ENCODE results near the gene JSRP1.

JSRP1 gene

DNA sequence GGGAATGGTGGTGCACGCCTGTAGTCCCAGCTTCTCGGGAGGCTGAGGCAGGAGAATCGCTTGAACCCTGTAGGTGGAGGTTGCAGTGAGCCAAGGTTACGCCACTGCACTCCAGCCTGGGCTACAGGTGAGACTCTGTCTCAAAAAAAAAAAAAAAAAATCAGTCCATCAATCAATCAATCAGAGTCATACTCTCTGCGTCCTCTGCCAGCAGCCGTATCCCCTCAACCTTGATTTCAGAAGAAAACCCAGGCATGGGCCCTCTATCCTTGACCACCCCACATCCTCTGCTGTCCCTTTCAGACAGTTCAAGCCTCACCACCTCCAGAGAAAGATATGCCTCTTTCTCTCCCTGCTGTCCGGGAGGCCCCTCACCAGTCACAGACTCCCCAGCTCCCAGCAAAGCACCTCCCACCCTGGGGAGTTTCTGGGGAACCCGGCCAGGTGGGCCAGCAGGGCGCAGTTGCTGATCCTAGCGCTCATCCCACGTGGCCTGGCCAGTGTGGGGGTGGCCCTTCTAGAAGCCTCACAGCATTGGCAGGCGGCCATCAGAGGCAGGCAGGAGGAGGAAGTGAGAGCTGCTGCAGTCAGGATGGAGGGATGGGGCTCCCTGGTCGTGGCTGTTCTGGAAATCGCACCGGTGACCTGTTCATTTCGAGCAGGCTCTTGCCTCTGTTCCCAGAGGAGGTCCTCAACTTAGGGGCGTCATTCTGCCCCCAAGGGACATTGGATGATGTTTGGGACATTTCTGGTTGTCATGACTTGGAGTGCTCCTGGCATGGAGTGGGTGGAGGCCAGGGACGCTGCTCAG, 10.2 kb upstream of the JSRP1 start:
- DNase-seq = no peak

DNA sequence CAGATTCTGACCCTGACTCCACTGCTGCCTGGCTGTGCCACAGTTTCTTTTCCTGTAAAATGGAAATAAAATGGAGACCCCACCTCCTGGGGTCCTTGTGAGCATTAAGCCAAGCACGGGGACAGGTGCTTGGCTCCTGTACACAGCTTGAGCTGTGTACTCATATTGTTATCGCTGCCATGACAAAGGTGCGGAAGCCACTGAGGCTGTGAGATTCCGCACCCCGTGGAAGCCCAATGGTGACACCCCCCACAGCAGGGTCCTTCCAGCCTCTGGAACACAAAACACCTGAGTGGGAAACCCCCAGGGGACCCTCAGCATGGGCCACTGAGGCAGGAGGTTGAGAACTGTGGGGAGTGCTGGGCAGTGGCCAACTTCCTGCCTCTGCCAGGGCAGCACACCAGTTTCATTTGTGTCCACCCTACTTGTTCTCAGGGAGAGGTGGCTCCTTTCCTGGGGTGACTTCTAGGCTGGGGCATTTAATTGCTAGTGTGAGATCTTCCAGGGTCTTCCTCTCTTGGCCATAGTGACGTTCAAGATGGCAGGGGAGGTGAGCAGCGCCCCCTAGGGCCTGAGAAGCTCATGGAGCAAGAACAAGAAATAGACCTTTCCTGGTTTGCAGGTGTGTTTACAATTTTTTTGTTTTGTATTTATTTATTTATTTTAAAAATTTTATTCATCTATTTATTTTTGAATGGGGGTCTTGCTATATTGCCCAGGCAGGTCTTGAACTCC, 5.4 kb upstream of the JSRP1 start:
- peak; percentile 70 for DNase-seq

DNA sequence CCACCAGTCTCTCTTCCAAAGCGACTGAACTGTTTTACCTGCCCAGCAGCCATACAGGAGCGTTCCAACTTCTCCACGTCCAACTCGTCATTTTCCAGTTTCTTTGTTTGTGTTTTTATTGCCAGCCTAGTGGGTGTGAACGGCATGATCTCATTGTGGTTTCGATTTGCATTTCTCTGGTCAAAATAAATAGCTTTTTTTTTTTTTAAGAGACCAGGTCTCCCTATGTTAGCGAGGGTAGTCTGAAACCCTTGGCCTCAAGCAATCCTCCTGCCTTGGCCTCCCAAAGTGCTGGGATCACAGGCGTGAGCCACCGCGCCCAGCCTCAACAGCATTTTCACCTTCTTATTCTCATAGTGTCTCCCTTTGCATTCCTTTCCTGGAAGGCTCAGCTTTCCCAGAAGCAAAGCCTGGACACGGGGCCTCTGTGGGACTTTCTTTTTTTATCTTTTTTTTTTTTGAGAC, 4.2 kb upstream of the JSRP1 start:
- peak; percentile 43 for DNase-seq

DNA sequence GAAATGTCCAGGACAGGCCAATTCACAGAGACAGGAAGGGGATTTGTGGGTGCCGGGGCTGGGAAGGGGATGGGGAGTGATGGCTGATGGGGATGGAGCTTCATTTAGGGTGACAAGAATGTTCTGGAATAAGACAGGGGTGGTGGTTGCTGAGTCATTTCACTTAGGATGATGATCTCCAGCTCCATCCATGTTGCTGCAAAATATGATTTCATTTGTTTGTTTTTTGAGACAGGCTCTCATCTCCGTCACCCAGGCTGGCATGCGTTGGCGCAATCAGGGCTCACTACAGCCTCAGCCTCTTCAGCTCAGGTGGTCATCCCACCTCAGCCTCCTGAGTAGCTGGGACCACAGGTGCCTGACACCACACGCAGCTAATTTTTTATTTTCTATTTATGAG, 3.1 kb upstream of the JSRP1 start:
- DNase-seq = no peak

DNA sequence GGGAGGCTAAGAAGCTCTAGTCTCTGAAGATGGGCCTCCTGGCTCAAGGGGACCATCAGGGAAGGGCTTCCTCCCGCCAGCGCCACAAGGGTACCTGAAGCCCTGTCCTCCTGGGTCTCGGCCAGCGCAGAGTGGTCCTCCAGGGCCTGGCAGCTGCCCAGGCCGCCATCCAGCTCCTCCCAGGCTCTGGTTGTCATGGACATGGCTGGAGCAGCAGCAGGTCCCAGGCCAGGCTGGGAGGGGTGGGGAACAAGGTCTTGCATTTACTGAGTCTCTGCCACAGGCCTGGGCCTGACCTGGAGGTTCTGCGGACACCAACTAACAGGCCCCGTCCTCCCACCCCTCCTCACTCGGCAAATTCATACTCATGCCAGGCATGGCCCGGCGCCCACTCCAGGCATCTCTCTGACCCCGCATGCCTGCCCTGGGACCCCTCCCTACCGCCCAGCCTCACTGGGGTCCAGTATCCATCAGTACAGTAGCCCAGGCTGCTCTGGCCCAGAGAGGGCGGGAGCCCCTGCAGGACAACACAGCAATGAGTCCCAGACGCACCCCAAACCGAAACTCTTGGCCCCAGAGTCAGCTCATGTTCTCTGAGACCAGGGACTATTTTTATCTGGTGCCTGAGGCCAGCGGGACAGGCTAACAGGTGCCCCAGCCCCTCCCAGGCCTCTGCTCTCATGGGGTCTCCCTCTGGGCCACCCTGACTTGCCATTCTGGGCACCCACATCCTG, 938 bp downstream of the JSRP1 start:
- DNase-seq = no peak

DNA sequence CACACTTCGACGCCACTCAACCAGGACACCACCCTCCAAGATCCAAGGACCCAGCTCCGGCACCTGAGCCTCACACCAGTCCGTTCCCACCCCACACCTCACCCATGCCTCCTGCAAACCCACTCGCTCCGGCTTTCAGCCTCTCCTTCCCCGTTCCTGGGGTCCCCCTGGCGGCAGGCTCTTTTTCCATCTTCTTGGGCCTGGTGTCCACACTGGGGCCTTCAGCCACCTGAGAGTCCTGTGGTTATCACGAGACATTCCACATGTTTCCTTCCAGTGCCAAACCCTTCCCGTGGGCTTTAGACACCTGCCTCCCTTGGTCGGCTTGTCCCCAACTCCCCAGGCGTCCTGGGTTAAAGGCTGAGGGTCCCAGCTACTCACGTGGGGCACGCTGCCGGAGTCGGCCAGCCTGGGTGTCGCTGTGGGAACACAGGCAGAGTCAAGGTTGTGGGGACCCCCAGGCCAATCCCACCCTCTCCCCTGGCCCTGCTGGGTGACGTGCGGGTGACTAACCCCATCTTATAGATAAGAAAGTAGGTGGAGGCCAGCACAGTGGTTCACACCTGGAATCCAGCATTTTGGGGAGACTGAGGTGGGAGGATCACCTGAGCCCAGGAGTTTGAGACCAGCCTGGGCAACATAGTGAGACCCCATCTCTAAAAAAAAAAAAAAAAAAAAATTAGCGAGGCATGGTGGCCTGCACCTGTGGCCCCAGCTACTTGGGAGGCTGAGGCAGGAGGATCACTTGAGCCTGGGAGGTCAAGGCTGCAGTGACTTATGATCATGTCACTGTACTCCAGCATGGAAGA, 1.9 kb downstream of the JSRP1 start:
- no peak for DNase-seq

DNA sequence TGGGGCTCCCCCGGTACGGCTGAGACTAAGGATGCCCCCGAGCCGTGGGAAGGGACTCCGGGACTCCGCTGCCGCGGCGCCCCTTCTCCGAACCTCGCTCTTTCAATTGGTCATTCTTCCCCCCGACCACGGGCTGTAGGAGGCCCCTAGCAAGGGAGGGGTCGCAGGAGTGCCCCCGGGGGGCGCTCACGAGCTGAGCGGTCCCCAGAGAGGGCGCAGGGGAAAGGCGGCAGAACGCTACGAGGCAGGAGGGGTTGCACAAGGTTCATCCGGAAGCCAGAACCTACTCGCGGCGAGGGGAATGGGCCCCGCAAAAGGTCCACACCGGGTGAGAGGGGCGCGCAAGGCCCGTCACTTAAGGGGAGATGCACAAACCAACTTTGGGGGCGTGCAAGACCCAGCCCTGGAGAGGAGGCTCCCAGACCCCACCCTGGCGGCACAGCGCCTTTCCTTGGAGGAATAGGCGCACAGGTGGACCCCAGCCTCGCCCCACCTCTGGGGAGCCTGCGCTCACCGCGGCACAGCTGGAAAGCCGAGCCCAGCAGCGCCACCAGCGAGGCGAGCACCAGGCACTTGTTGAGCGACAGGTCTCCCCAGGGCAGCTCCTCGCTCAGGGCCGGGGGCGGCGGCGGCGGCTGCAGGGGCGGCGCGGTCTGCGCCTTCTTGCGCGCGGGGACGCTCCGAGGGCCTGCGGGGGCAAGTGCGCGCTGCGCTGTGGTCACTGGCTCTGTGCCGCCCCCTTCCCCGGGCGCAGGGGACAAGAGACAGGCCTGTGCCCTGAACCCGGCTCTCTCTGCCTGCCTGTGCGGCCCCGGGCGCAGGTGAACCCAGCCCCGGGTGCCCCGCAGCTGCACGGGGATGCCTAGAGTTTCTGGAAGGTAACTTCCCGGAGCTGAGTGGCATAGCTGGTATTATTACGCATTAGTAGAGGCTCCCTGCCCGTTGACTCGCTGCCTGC, 2.8 kb downstream of the JSRP1 start:
- peak; percentile 61 for DNase-seq

DNA sequence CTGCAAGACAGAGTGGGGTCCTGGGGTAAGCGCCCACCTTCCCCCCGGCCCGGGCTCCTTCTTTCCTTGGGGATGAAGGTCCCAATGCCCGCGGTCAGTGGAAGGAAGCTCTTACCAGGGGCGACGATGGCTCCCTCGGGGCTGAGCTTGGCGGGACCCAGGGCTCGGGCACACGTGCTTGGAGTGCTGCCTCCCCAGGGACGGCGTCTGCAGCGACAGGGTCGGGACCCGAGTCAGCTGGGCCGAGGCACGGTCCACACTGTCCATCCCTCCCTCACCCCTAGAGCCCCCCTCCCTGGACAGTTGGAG, 3.5 kb downstream of the JSRP1 start:
- no peak for DNase-seq

DNA sequence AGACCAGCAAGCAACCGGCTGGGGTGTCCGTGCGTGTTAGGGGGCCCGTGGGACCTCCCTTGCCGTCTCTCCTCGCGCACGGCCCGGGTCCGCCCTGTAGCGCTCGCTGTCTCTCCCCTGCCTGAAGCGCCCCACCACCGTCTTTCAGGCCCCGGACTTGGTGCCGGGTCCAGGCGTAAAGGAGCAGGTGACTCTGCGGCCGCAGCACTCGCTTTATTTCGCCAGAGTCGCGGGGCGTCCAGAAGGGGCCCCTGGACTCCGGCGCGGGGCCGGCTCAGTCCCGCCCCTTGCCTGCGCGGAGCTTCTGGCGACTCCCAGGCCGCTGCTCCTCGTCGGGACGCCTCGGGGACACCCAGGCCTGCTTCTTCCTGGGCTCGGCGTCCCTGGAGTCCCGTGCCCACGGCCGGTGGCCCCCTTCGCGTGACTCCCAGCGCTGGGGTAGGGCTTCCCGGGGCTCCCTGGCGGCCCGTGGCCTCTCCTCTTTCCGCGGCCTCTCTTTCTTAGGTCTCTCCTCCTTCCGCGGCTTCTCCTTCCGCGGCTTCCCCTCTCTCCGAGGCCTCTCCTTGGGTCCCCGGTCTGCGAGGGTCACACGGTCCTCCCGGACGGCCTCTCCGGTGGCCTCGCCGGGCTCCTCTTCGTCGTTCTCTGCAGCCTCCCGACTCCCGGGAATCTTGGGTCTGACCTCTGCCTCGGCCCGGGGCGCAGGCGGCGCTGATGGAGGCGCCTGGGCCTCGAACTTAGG, 4.0 kb downstream of the JSRP1 start:
- no peak for DNase-seq

DNA sequence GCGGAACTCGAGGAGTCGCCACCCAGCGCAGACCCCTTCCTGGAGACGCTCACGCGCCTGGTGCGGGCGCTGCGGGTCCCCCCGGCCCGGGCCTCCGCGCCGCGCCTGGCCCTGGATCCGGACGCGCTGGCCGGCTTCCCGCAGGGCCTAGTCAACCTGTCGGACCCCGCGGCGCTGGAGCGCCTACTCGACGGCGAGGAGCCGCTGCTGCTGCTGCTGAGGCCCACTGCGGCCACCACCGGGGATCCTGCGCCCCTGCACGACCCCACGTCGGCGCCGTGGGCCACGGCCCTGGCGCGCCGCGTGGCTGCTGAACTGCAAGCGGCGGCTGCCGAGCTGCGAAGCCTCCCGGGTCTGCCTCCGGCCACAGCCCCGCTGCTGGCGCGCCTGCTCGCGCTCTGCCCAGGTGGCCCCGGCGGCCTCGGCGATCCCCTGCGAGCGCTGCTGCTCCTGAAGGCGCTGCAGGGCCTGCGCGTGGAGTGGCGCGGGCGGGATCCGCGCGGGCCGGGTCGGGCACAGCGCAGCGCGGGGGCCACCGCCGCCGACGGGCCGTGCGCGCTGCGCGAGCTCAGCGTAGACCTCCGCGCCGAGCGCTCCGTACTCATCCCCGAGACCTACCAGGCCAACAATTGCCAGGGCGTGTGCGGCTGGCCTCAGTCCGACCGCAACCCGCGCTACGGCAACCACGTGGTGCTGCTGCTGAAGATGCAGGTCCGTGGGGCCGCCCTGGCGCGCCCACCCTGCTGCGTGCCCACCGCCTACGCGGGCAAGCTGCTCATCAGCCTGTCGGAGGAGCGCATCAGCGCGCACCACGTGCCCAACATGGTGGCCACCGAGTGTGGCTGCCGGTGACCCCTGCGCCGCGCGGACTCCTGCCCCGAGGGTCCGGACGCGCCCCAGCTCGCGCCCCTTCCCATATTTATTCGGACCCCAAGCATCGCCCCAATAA, 4.8 kb downstream of the JSRP1 start:
- no peak for DNase-seq

DNA sequence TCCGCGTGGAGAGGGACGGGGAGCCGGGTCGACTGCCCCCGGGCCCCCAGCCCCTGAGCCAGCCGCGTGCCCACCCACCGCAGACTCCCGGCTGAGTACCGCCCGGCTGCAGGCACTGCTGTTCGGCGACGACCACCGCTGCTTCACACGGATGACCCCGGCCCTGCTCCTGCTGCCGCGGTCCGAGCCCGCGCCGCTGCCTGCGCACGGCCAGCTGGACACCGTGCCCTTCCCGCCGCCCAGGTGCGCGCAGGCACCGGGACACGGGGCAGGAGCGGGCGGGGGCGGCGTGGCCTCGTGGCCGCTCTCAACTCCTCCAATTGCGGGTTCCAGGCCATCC, 5.5 kb downstream of the JSRP1 start:
- DNase-seq = no peak

DNA sequence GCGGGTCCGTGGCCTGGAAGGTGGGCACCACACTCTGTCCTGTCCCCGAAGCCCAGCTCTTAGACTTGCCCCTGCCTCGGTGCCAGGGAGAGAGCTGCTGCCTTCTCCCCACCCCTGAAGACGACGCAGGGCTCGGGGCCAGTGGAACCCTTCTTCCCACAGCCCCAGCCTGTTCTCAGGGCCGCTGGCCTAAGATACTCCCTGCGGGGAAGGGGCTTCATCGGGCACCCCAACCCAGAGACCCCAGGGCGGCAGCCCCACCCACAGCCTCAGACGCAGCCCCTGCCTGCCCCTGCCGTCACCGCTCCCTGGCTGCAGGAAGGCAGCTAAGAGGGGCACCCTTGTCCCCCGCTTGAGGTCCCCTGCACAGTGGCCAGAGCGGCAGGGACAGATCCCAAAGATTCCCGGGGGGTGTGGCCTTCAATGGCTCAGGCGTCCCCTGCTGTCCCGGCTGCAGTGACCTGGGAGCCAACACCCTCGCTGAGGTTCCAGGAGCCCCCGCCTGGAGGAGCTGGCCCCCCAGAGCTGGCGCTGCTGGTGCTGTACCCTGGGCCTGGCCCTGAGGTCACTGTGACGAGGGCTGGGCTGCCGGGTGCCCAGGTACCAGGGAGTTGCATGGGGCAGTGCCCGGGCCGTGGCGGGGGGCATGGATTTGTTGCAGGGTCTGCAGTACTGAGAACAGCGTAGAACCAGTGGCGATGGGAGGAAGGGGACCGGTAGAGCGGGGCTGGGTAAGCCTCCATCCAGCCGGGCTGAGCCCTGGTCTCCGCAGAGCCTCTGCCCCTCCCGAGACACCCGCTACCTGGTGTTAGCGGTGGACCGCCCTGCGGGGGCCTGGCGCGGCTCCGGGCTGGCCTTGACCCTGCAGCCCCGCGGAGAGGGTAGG, 6.1 kb downstream of the JSRP1 start:
- no peak for DNase-seq

DNA sequence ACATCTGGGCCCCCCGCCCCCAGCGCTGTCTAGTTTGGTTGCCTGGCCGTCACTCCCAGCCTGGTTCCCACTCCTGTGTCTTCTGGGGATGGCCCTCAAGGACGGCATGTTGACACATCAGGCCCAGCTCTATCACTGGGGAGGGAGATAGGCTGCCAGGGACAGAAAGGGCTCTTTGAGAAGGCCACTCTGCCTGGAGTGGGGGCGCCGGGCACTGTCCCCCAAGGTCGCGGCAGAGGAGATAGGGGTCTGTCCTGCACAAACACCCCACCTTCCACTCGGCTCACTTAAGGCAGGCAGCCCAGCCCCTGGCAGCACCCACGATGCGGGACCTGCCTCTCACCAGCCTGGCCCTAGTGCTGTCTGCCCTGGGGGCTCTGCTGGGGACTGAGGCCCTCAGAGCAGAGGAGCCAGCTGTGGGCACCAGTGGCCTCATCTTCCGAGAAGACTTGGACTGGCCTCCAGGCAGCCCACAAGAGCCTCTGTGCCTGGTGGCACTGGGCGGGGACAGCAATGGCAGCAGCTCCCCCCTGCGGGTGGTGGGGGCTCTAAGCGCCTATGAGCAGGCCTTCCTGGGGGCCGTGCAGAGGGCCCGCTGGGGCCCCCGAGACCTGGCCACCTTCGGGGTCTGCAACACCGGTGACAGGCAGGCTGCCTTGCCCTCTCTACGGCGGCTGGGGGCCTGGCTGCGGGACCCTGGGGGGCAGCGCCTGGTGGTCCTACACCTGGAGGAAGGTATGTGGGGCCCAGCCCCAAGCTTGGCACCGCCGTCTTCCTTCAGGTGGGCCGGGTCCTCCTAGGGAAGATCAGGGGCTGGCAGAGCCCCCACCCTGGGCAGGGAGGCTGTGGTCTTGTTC, 7.0 kb downstream of the JSRP1 start, which contains the start of gene AMH:
TSS of gene AMH (plus strand) at position 314 of the 857 bp plus-strand sequence. CDS start at position 324, 10 bp downstream.
- DNase-seq = no peak

DNA sequence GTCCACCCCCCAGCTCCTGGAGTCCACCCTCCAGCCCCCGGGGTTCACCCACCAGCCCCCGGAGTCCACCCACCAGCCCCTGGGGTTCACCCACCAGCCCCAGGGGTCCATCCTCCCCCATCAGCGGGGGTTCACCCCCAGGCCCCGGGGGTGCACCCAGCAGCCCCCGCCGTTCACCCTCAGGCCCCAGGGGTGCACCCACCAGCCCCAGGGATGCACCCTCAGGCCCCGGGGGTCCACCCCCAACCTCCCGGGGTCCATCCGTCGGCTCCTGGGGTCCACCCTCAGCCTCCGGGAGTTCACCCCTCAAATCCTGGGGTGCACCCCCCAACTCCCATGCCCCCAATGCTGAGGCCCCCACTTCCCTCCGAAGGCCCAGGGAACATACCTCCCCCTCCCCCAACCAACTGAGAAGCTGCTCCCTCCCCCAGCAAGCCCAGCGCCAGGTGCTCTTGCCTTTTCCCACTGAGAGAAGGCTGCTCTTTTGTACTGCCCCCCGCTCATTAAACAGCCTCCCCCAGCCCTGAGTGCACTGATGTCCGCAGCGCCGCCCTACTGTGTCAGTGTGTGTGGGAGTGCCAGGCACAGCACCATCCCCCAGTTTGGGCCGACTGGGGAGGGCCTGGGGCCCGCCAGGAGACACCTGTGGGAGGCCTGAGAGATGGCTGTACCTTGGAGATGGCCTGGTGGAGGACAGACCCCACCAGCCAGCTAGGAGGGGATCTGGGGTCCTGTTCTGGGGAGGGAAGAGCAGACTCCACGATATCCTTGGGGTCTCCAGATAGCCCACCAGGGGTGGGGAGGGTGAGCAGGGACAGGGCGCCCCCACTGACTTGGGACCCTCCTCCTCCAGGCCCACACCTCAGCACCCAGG, 7.8 kb downstream of the JSRP1 start:
- no peak for DNase-seq

DNA sequence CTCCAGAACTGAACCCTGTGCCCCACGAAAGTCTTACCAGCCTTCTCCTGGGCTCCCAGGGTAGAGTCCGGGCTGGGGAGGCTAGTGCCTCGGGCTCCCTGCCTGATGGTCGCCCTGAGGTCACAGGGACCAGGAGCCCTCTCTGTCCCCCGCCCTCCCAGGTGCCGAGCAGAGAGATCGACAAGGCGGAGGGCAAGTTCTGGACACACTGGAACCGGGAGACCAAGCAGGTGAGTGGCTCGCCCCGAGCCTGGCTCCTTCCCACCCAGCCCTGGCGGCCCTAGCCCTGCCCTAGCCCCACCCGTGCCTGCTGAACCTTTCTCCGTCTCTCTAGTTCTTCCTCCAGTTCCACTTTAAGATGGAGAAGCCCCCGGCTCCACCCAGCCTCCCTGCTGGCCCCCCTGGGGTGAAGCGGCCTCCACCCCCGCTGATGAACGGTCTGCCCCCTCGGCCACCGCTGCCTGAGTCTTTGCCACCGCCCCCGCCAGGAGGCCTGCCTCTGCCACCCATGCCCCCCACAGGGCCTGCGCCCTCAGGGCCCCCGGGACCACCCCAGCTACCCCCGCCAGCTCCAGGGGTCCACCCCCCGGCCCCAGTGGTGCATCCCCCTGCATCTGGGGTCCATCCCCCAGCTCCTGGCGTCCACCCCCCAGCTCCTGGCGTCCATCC, 8.7 kb downstream of the JSRP1 start:
- DNase-seq = no peak

DNA sequence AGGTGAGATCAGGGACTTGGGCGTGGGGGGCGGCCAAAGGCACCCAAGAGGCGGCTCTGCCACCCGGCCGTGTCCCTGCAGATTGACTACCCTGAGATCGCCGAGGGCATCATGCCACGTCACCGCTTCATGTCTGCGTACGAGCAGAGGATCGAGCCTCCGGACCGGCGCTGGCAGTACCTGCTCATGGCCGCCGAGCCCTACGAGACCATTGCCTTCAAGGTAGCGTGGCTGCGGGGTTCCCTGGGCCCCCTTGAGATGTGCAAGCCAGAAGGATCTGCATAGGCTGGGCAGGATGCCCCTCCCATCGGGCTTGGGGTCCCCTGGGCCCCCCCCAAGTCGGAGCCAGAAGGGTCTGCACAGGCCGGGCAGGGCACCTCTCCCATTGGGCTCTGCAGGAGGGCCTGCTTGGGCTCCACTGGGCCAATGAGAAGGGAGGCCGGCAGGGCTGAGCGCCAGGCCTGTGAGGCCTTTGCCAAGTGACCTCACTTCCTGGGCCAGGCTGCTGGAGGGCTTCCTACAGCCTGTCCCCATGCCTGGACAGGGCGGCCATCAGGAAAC, 9.3 kb downstream of the JSRP1 start:
- no peak for DNase-seq

Data from CD4-positive, alpha-beta T cell treated with Interleukin-12 subunit alpha and Interleukin-12 subunit beta, for 1 hour (primary cell).